Coronary artery (tissue), 2 donors: ENCODE measurements around the gene CMKLR1.

Experiments used
- DNase-seq: peaks from one replicate; pipeline ENCODE4 v3.0.0-alpha.2; 2017; ENCODE audit warnings: low spot score
- H3K27ac ChIP-seq, 2 donors: fragments of 200-600 bp; sonication (generic); one replicate each; pipeline ENCODE4 v1.5.1; 2016 to 2019
- H3K4me3 ChIP-seq: fragments of 200-600 bp; sonication (generic); 2 replicates; pipeline ENCODE4 v1.5.1; 2016; ENCODE audit warnings: mild to moderate bottlenecking, moderate library complexity
- TF ChIP-seq, protein P1 (sequence below): fragments of 200-600 bp; sonication (generic); IDR thresholded peaks from one replicate; pipeline ENCODE4 v1.5.1; 2019; ENCODE audit warnings: antibody characterized with exemption

CMKLR1 gene

GRCh38 chr12:108320507-108321293 lies 18.4 kb downstream of the CMKLR1 start:
- no peak overlapping the region for H3K4me3 ChIP-seq
- TF ChIP-seq, protein P1, sequence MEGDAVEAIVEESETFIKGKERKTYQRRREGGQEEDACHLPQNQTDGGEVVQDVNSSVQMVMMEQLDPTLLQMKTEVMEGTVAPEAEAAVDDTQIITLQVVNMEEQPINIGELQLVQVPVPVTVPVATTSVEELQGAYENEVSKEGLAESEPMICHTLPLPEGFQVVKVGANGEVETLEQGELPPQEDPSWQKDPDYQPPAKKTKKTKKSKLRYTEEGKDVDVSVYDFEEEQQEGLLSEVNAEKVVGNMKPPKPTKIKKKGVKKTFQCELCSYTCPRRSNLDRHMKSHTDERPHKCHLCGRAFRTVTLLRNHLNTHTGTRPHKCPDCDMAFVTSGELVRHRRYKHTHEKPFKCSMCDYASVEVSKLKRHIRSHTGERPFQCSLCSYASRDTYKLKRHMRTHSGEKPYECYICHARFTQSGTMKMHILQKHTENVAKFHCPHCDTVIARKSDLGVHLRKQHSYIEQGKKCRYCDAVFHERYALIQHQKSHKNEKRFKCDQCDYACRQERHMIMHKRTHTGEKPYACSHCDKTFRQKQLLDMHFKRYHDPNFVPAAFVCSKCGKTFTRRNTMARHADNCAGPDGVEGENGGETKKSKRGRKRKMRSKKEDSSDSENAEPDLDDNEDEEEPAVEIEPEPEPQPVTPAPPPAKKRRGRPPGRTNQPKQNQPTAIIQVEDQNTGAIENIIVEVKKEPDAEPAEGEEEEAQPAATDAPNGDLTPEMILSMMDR = no peak
- DNase-seq = no peak
- H3K27ac ChIP-seq = peak overlapping the region in 1 of 2 donors; percentile 47

- TF ChIP-seq, protein P1 = no peak
- H3K4me3 ChIP-seq = no peak overlapping the region
- peak overlapping the region; percentile 47 to 61 for H3K27ac ChIP-seq
- DNase-seq = no peak
Measured at GRCh38 chr12:108319277-108320234, 19.6 kb downstream of the CMKLR1 start.

DNA sequence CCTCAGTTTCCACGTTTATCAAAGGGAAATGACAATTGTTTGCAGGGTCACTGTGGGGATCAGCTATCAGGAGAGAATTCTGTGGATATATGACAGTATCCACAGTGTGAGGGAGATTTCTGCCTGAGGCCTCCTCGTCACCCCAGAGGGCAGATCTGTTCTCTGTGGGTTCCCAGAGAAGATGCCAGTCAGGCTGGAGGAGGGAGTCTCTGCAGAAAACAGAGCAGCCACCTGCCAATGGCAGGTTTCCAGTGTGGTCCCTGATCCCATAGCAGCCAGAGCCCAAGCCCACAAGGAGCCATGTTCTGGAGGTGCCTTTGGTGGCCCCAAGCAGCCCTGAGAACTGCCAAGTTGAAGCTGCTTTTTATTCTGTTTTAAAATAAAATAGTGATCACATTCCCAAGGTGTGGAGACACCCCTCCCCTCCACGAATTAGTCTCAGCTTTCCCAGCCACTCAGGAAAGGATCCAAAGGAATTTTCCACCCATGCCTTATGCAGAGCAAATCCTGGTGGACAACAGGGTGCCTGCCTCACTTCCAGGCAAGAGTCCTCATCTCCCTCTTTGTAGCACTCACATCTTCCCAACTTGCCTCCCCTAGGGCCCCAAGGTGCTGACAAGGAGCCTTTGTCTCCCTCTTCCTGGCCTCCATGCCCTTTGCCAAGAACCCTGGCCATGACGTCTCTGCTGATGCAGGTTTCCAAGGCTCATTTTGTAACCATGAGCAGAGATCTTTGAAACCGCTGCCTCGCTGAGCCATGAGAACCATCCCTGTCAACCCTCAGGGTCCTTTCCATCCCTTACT lies 20.4 kb downstream of the CMKLR1 start:
- Histone ChIP-seq H3K27ac (peak overlapping the region; percentile 47 to 61), H3K4me3 (no peak overlapping the region)
- TF ChIP-seq, protein P1 = no peak
- DNase-seq = no peak

DNA sequence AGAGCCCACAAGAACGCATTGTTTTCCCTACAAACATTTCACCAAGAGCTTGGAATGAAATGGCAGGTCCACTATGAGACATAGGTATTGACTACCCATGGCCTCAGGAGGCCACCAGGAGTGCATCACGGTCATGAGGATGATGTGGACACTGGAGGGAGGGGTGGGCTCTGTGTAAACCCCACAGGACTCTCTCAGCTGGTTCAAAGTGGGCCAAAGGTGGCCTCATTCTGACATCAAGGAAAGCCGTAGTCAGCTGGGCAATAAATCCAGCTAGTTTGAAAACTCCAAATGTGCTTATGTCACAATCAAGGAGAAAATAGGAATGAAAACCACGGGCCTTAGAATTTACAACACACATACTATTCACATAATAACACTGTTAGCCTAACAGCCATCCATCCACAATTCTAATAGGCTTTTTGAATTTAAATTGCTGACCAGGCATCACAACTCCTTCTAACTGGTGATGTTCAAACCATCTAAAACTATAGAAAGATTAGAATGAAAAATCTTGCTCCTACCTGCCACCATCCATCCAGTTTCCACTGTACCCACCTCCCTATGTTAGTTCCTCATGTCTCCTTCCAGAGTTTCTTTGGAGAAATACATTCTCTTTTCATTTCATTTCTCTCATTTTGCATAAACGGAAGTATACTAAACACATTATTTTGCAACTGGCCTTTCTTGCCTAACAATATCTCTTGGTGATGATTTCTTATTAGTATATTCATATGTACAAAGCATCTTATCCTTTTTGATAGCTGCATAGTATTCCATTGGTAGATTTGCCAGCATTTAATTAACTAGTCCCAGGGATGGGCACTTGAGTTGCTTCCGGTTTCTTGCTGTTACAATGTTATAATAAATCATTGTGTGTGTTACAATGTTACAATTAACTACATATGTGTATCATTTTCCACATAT lies 21.5 kb downstream of the CMKLR1 start:
- no peak for DNase-seq
- H3K4me3 ChIP-seq = no peak overlapping the region
- peak overlapping the region in 1 of 2 donors; percentile 74 for H3K27ac ChIP-seq
- TF ChIP-seq, protein P1 = no peak

- TF ChIP-seq, protein P1 = no peak
- Histone ChIP-seq H3K27ac (peak overlapping the region; percentile 51 to 74), H3K4me3 (no peak overlapping the region)
- DNase-seq = no peak
Measured at GRCh38 chr12:108316176-108317086, 22.7 kb downstream of the CMKLR1 start.
